GM18909 (cell line): ENCODE measurements around the gene MUC4.
"Not testable (repeated sequence)": the region's sequence is repeated elsewhere in the genome, so short reads cannot be mapped to it uniquely, and the experiment has no call there.

Source experiments
- ATAC-seq: cut with Tn5 transposase; IDR thresholded peaks from one replicate; pipeline ENCODE4 v1.9.1; 2021; ENCODE audit warnings: mild to moderate bottlenecking; ENCODE audit not compliant: unreplicated experiment, poor library complexity

The MUC4 gene

GRCh38 chr3:195794708-195795107 lies 17.0 kb downstream of the MUC4 start:
- ATAC-seq = no peak

- ATAC-seq = not testable (repeated sequence)
These were observed 19.1 kb downstream of the MUC4 start for GRCh38 chr3:195792621-195793020.

- no peak for ATAC-seq
These were observed 20.8 kb downstream of the MUC4 start for GRCh38 chr3:195790901-195791300.

- ATAC-seq = no peak
These were observed 22.8 kb downstream of the MUC4 start for GRCh38 chr3:195788711-195789581.

GRCh38 chr3:195785781-195786405 lies 25.8 kb downstream of the MUC4 start:
- ATAC-seq = not testable (repeated sequence)

- not testable (repeated sequence) for ATAC-seq
These were observed 27.7 kb downstream of the MUC4 start for GRCh38 chr3:195784031-195784430.

GRCh38 chr3:195781236-195781635 lies 30.5 kb downstream of the MUC4 start:
- ATAC-seq = not testable (repeated sequence)

- ATAC-seq = no peak
These were observed 33.8 kb downstream of the MUC4 start for GRCh38 chr3:195777975-195778374.

GRCh38 chr3:195774917-195775316 lies 36.8 kb downstream of the MUC4 start:
- no peak for ATAC-seq

GRCh38 chr3:195773956-195774537 lies 37.7 kb downstream of the MUC4 start:
- ATAC-seq = no peak

GRCh38 chr3:195771646-195772300 lies 40.0 kb downstream of the MUC4 start:
- no peak for ATAC-seq

GRCh38 chr3:195770841-195771645 lies 40.7 kb downstream of the MUC4 start:
- not testable (repeated sequence) for ATAC-seq

- no peak for ATAC-seq
These were observed 41.5 kb downstream of the MUC4 start for GRCh38 chr3:195770081-195770840.

- ATAC-seq = no peak
These were observed 42.2 kb downstream of the MUC4 start for GRCh38 chr3:195769551-195769950.

GRCh38 chr3:195768831-195769303 lies 42.9 kb downstream of the MUC4 start:
- no peak for ATAC-seq

GRCh38 chr3:195768414-195768813 lies 43.3 kb downstream of the MUC4 start:
- ATAC-seq = no peak

- no peak for ATAC-seq
These were observed 43.9 kb downstream of the MUC4 start for GRCh38 chr3:195767792-195768191.

- ATAC-seq = no peak
These were observed 45.1 kb downstream of the MUC4 start for GRCh38 chr3:195766671-195767070.
